Endothelial cell (in vitro differentiated cells): ENCODE results near the gene CSRP1. TPM values are rescaled to one million over a fixed set of nuclear protein-coding genes. Genes with fewer than 3 reads are reported as not detected.

Experiments used
- DNase-seq: peaks from one replicate; pipeline ENCODE4 v3.0.0; 2021; ENCODE audit warnings: low spot score
- H3K27ac Mint-ChIP-seq: one replicate; pipeline ENCODE4 v1.8.0; 2021; ENCODE audit warnings: mixed read lengths, inconsistent platforms; ENCODE audit not compliant: unreplicated experiment
- H3K27me3 Mint-ChIP-seq: one replicate; pipeline ENCODE4 v1.8.0; 2021; ENCODE audit warnings: mild to moderate bottlenecking, moderate library complexity, mixed read lengths, inconsistent platforms; ENCODE audit not compliant: unreplicated experiment
- H3K36me3 Mint-ChIP-seq: one replicate; pipeline ENCODE4 v1.8.0; 2021; ENCODE audit warnings: mild to moderate bottlenecking, low read depth, mixed read lengths, inconsistent platforms; ENCODE audit not compliant: unreplicated experiment
- H3K4me1 Mint-ChIP-seq: one replicate; pipeline ENCODE4 v1.8.0; 2021; ENCODE audit warnings: mild to moderate bottlenecking, mixed read lengths, inconsistent platforms; ENCODE audit not compliant: unreplicated experiment
- H3K4me3 Mint-ChIP-seq: one replicate; pipeline ENCODE4 v1.8.0; 2021; ENCODE audit warnings: mild to moderate bottlenecking, mixed read lengths, inconsistent platforms; ENCODE audit not compliant: unreplicated experiment
- H3K9me3 Mint-ChIP-seq: one replicate; pipeline ENCODE4 v1.8.0; 2021; ENCODE audit warnings: mixed read lengths, inconsistent platforms; ENCODE audit not compliant: unreplicated experiment
- CTCF ChIP-seq: fragments of 200-600 bp; sonication (generic); IDR thresholded peaks from one replicate; pipeline ENCODE4 v1.5.0; 2021; ENCODE audit warnings: antibody characterized with exemption; ENCODE audit not compliant: unreplicated experiment
- long read RNA-seq: library from polyadenylated mRNA; unstranded; transcript quantifications from one replicate; pipeline ENCODE4 v2.0.0, GENCODE V29; 2020; ENCODE audit not compliant: unreplicated experiment
- total RNA-seq: library from RNA; stranded (reverse); fragmentation: NEBNext Ultra II Directional; extraction: Animal tissue kit (Norgen Biotek cat#: 25700); gene quantifications from one replicate; pipeline ENCODE4 v1.2.1, GENCODE V29; 2021; ENCODE audit not compliant: unreplicated experiment

The CSRP1 gene
- total RNA-seq = 111 TPM
- long read RNA-seq, transcript CSRP1-201 (6 exons, 1,952 nt) = major isoform, 129 of 133 reads
- long read RNA-seq, partial matches to known transcripts = 2 of 133 reads
- long read RNA-seq, other reads (novel, unspliced or antisense) = 2 of 133 reads

GRCh38 chr1:201506557-201507359 lies at the start of gene CSRP1:
CSRP1 (minus strand) TSS chr1:201507123; CDS start chr1:201496303, 10,820 bp downstream.
- Mint-ChIP-seq H3K4me1 (peaks cover 68% of the 10 kb centered on the region), H3K27me3 (peaks cover 15% of the 10 kb centered on the region), H3K27ac (peak within 1 kb of the TSS; percentile 98), H3K36me3 (no peaks in the 10 kb centered on the region), H3K4me3 (peak within 1 kb of the TSS; percentile 89), H3K9me3 (no peaks in the 10 kb centered on the region)
- peak; percentile 49 for DNase-seq
- TF ChIP-seq CTCF = no peak

GRCh38 chr1:201555593-201555945 lies 48.6 kb upstream of the CSRP1 start:
- TF ChIP-seq CTCF = no peak
- Mint-ChIP-seq H3K4me1 (peaks cover 65% of the 10 kb centered on the region), H3K9me3 (no peaks in the 10 kb centered on the region), H3K4me3 (no peak overlapping the region), H3K27ac (peak overlapping the region; percentile 88), H3K27me3 (peaks cover 7% of the 10 kb centered on the region), H3K36me3 (peaks cover 6% of the 10 kb centered on the region)
- no peak for DNase-seq

DNA sequence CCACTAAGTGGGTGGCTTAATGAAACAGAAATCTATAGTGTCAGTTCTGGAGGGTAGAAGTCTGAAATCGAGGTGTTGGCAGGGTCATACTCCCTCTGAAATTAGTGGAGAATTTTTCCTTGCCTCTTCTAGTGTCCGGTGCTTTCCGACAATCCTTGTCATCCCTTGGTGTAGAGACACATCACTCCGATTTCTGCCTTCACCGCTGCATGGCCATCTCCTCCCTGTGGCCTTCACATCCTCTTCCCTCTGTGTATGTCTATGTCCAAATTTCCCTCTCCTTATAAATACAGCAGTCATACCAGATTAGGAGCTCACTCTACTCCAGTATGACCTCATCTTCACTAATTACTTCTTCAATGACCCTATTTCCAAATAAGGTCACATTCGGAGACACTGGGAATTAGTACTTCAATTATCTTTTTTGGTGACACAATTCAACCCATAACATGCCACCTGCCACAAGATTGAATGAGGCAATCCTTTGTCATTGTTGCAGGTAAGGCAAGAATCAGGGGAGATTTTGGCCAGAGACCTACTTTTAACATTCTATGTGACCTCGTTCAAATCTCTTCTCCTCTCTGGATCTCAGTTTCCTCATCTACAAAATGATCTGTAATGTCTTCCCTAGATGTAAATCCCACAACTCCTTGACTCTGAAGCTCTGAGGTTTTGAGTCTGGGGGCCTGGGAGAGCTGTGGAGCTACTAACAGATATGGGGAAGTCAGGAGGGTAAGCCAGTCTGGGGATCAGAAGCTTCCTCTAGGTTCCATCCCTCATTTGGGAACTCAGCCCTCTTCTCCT lies 48.1 kb upstream of the CSRP1 start:
- TF ChIP-seq CTCF = no peak
- H3K4me3 Mint-ChIP-seq = peak overlapping the region; percentile 6
- H3K27me3 Mint-ChIP-seq = peaks cover 7% of the 10 kb centered on the region
- H3K9me3 Mint-ChIP-seq = no peaks in the 10 kb centered on the region
- peak overlapping the region; percentile 88 for H3K27ac Mint-ChIP-seq
- H3K4me1 Mint-ChIP-seq = peaks cover 59% of the 10 kb centered on the region
- peaks cover 5% of the 10 kb centered on the region for H3K36me3 Mint-ChIP-seq
- DNase-seq = no peak

- Mint-ChIP-seq H3K27me3 (peaks cover 7% of the 10 kb centered on the region), H3K9me3 (no peaks in the 10 kb centered on the region), H3K4me1 (peaks cover 56% of the 10 kb centered on the region), H3K36me3 (peaks cover 3% of the 10 kb centered on the region), H3K27ac (peak overlapping the region; percentile 61), H3K4me3 (peak overlapping the region; percentile 65)
- TF ChIP-seq CTCF = no peak
- no peak for DNase-seq
Observed at GRCh38 chr1:201554190-201554600, 47.3 kb upstream of the CSRP1 start.
